Hematopoietic multipotent progenitor cell treated with erythropoietin and hydrocortisone succinate and interleukin-3 and kit ligand, for 17 days (in vitro differentiated cells): ENCODE measurements around the gene PLXNA4.

ENCODE experiments used
- DNase-seq: peaks from one replicate; pipeline ENCODE4 v3.0.0-alpha.2; 2015; ENCODE audit warnings: low spot score

PLXNA4 gene

GRCh38 chr7:132500727-132501440 lies 75.4 kb downstream of the PLXNA4 start:
- DNase-seq, result no peak

GRCh38 chr7:132499487-132499886 lies 76.8 kb downstream of the PLXNA4 start:
- no peak for DNase-seq

- DNase-seq, result no peak
Observed at GRCh38 chr7:132499065-132499464, 77.2 kb downstream of the PLXNA4 start.

GRCh38 chr7:132498319-132498718 lies 78.0 kb downstream of the PLXNA4 start:
- no peak for DNase-seq

- DNase-seq, result no peak
Observed at GRCh38 chr7:132497098-132497497, 79.2 kb downstream of the PLXNA4 start.

GRCh38 chr7:132495936-132496335 lies 80.3 kb downstream of the PLXNA4 start:
- DNase-seq, result no peak

GRCh38 chr7:132494474-132494873 lies 81.8 kb downstream of the PLXNA4 start:
- no peak for DNase-seq

GRCh38 chr7:132492823-132493445 lies 83.3 kb downstream of the PLXNA4 start:
- no peak for DNase-seq

GRCh38 chr7:132491391-132491945 lies 84.8 kb downstream of the PLXNA4 start:
- DNase-seq, result no peak

GRCh38 chr7:132490474-132490873 lies 85.8 kb downstream of the PLXNA4 start:
- no peak for DNase-seq

GRCh38 chr7:132489776-132490237 lies 86.5 kb downstream of the PLXNA4 start:
- no peak for DNase-seq

GRCh38 chr7:132488634-132489302 lies 87.5 kb downstream of the PLXNA4 start:
- DNase-seq, result no peak

- DNase-seq, result no peak
Observed at GRCh38 chr7:132486274-132486610, 90.0 kb downstream of the PLXNA4 start.

GRCh38 chr7:132485600-132486273 lies 90.5 kb downstream of the PLXNA4 start:
- no peak for DNase-seq

- no peak for DNase-seq
Observed at GRCh38 chr7:132485136-132485535, 91.1 kb downstream of the PLXNA4 start.

GRCh38 chr7:132482866-132483265 lies 93.4 kb downstream of the PLXNA4 start:
- DNase-seq, result no peak

- DNase-seq, result no peak
Observed at GRCh38 chr7:132480534-132480933, 95.7 kb downstream of the PLXNA4 start.

GRCh38 chr7:132476541-132476940 lies 99.7 kb downstream of the PLXNA4 start:
- no peak for DNase-seq

GRCh38 chr7:132475669-132476116 lies 100.6 kb downstream of the PLXNA4 start:
- no peak for DNase-seq

GRCh38 chr7:132475037-132475668 lies 101.1 kb downstream of the PLXNA4 start:
- DNase-seq, result no peak

- DNase-seq, result no peak
Observed at GRCh38 chr7:132472463-132473120, 103.7 kb downstream of the PLXNA4 start.
